Endothelial cell of umbilical vein (primary cell): ENCODE results near the gene PDE8B. TPM values are rescaled to one million over a fixed set of nuclear protein-coding genes. Genes with fewer than 3 reads are reported as not detected.

Experiments
- BruUV-seq: library from RNA; stranded (reverse); fragments of 400-500 nt; replicated peaks from 2 replicates; lab custom pipeline; 2021; lab: Mats Ljungman, UMichigan
- CTCF ChIA-PET: fragments of 300-600, 350-600 bp; sonication (Branson Sonifier 250); formaldehyde crosslinking; loops from one replicate; lab custom pipeline; 2021; ENCODE audit warnings: antibody characterized with exemption, inconsistent platforms; lab: Charles Lee
- POLR2A ChIA-PET: fragments of 300-600, 350-600 bp; sonication (Branson Sonifier 250); formaldehyde crosslinking; loops from one replicate; lab custom pipeline; 2021; ENCODE audit warnings: antibody characterized with exemption, inconsistent platforms; lab: Charles Lee
- DNase-seq: peaks from one replicate; pipeline ENCODE4 v3.0.0-alpha.2; 2011; ENCODE audit warnings: low read depth, low spot score
- FAIRE-seq: peaks from 2 replicates; lab custom pipeline; 2011; peaks lifted over from hg19 to GRCh38; lab: Jason Lieb, UNC
- H2AFZ ChIP-seq: 2 replicates; pipeline ENCODE4 v1.6.0; 2012; ENCODE audit warnings: low read depth, low read length, control low read depth, inconsistent platforms
- H3K27ac ChIP-seq: 2 replicates; pipeline ENCODE4 v1.5.1; 2011; ENCODE audit warnings: low read depth, mild to moderate bottlenecking, control low read depth, low read length, moderate library complexity; ENCODE audit not compliant: insufficient read depth
- H3K27me3 ChIP-seq, 2 experiments: 2 replicates each; pipeline versions ENCODE4 v1.6.0 to v1.6.1; 2011; ENCODE audit warnings: low read length in 2 of 2, mixed read lengths in 1 of 2; ENCODE audit not compliant: control insufficient read depth in 2 of 2, insufficient read depth in 2 of 2
- H3K36me3 ChIP-seq, 2 experiments: 2 replicates in 1 of 2; 3 replicates in 1 of 2; pipeline ENCODE4 v1.5.1; 2011; ENCODE audit warnings: low read length in 2 of 2, mild to moderate bottlenecking in 1 of 2, moderate library complexity in 1 of 2; ENCODE audit not compliant: control insufficient read depth in 2 of 2, insufficient read depth in 2 of 2; ENCODE audit errors: extremely low read depth in 1 of 2
- H3K4me1 ChIP-seq: 3 replicates; pipeline ENCODE4 v1.5.1; 2011; ENCODE audit warnings: mild to moderate bottlenecking, low read length; ENCODE audit not compliant: control insufficient read depth, insufficient read depth; ENCODE audit errors: extremely low read depth
- H3K4me2 ChIP-seq: 2 replicates; pipeline ENCODE4 v1.6.1; 2011; ENCODE audit warnings: low read length, control low read depth, mixed read lengths; ENCODE audit not compliant: insufficient read depth
- H3K4me3 ChIP-seq, 3 experiments: fragments of 200-600 bp in 1 of 3; sonication (generic), shearing (Covaris generic) in 1 of 3; replicated peaks in 1 of 3; 2 replicates each; pipeline ENCODE4 v1.5.1; 2011 to 2016; ENCODE audit warnings: control low read depth in 3 of 3, low read length in 3 of 3, mild to moderate bottlenecking in 2 of 3, inconsistent platforms in 1 of 3, low read depth in 1 of 3, moderate library complexity in 1 of 3; ENCODE audit not compliant: insufficient read depth in 1 of 3
- H3K79me2 ChIP-seq: 2 replicates; pipeline ENCODE4 v1.6.0; 2012; ENCODE audit warnings: low read length, inconsistent platforms; ENCODE audit not compliant: control insufficient read depth, insufficient read depth
- H3K9ac ChIP-seq: replicated peaks from 2 replicates; pipeline ENCODE3; 2011; ENCODE audit warnings: low read length, control low read depth; ENCODE audit not compliant: insufficient read depth; ENCODE audit errors: extremely low read depth
- H3K9me1 ChIP-seq: replicated peaks from 3 replicates; pipeline ENCODE4 v1.6.0; 2011; ENCODE audit warnings: mild to moderate bottlenecking, low read length; ENCODE audit not compliant: control insufficient read depth, insufficient read depth; ENCODE audit errors: extremely low read depth
- H3K9me3 ChIP-seq: replicated peaks from 2 replicates; pipeline ENCODE4 v1.5.1; 2012; ENCODE audit warnings: low read length, inconsistent platforms; ENCODE audit not compliant: control insufficient read depth, insufficient read depth
- H4K20me1 ChIP-seq: replicated peaks from 2 replicates; pipeline ENCODE3; 2011; ENCODE audit warnings: mild to moderate bottlenecking, low read length; ENCODE audit not compliant: control insufficient read depth, insufficient read depth; ENCODE audit errors: extremely low read depth
- EZH2 ChIP-seq: IDR thresholded peaks from 2 replicates; pipeline ENCODE4 v1.6.1; 2012; ENCODE audit warnings: borderline replicate concordance, low read depth, mild to moderate bottlenecking, moderate library complexity, low read length, inconsistent platforms; ENCODE audit not compliant: severe bottlenecking
- FOS ChIP-seq: IDR thresholded peaks from 2 replicates; pipeline ENCODE4 v1.6.1; 2011; ENCODE audit warnings: mild to moderate bottlenecking, low read length, moderate library complexity, borderline replicate concordance; ENCODE audit not compliant: insufficient read depth
- GATA2 ChIP-seq: IDR thresholded peaks from 2 replicates; pipeline ENCODE4 v1.7.0; 2011; ENCODE audit warnings: low read depth, mild to moderate bottlenecking, moderate library complexity, mixed read lengths, low read length; ENCODE audit not compliant: insufficient read length, insufficient read depth
- JUN ChIP-seq: IDR thresholded peaks from 2 replicates; pipeline ENCODE4 v1.6.1; 2011; ENCODE audit warnings: borderline replicate concordance, low read depth; ENCODE audit not compliant: insufficient read length, insufficient read depth
- MYC ChIP-seq: IDR thresholded peaks from one replicate; pipeline ENCODE4 v1.6.1; 2011; ENCODE audit warnings: mild to moderate bottlenecking, low read depth, low read length
- POLR2A ChIP-seq: IDR thresholded peaks from 2 replicates; pipeline ENCODE4 v1.6.1; 2012; ENCODE audit warnings: low read depth, mild to moderate bottlenecking, control low read depth, low read length
- POLR2AphosphoS5 ChIP-seq: IDR thresholded peaks from 2 replicates; pipeline ENCODE4 v1.6.1; 2012; ENCODE audit warnings: low read depth, mild to moderate bottlenecking, control low read depth, low read length, moderate library complexity; ENCODE audit not compliant: insufficient read depth
- dilution Hi-C: fragments of 300-500 bp; cut with MboI; formaldehyde crosslinking; loops from one replicate; pipeline ENCODE4 v1.15.0; 2019; ENCODE audit warnings: low sequenced_read_pairs; ENCODE audit not compliant: extremely low pct_ligation_motif_present
- intact Hi-C: fragments of 100-400 bp; cut with micrococcal nuclease; formaldehyde crosslinking; loops from one replicate; pipeline ENCODE4 v1.10.0; 2022
- polyA plus RNA-seq, 4 experiments: library from polyadenylated mRNA; depleted of rRNA in 3 of 4; stranded (reverse) in 3 of 4; unstranded in 1 of 4; fragments of >200 nt; gene quantifications; 2 replicates each; pipeline versions ENCODE4 v1.2.1 to v1.2.3, GENCODE V29; 2011 to 2012; ENCODE audit warnings: missing spikeins in 1 of 4
- total RNA-seq: library from RNA; stranded (reverse); gene quantifications from 2 replicates; pipeline ENCODE4 v1.2.3, GENCODE V29; 2021
- TF ChIP-seq, protein P1 (sequence below): IDR thresholded peaks from 2 replicates; pipeline ENCODE4 v1.6.1; 2011; ENCODE audit not compliant: insufficient read depth, insufficient read length
- TF ChIP-seq, protein P2 (sequence below), 2 donors: IDR thresholded peaks; 1 replicate in 1 of 2; 2 replicates in 1 of 2; pipeline ENCODE4 v1.5.1; 2011; ENCODE audit warnings: low read length in 2 of 2, mild to moderate bottlenecking in 2 of 2, moderate library complexity in 2 of 2, control low read depth in 1 of 2, inconsistent platforms in 1 of 2, low read depth in 1 of 2; ENCODE audit not compliant: insufficient read depth in 1 of 2; ENCODE audit errors: extremely low read depth in 1 of 2

The PDE8B gene
- total and polyA plus RNA-seq, 2 donors (not counting 3 experiments of a cell fraction or from before 2014, with no cell fraction given) = not detected

- no peak for FAIRE-seq
- H3K27me3 ChIP-seq = peaks cover 1 to 4% of the 10 kb centered on the region in 2 experiments
- ChIA-PET POLR2A (no interaction called here), CTCF (no interaction called here)
- no peaks in the 10 kb centered on the region for H3K36me3 ChIP-seq
- H4K20me1 ChIP-seq = no peaks in the 10 kb centered on the region
- no peak overlapping the region for H3K4me2 ChIP-seq
- no peak for DNase-seq
- H3K79me2 ChIP-seq = no peaks in the 10 kb centered on the region
- TF ChIP-seq POLR2A = no peak
- TF ChIP-seq, protein P1, sequence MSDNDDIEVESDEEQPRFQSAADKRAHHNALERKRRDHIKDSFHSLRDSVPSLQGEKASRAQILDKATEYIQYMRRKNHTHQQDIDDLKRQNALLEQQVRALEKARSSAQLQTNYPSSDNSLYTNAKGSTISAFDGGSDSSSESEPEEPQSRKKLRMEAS = no peak
- TF ChIP-seq POLR2AphosphoS5 = no peak
- no peak overlapping the region for H3K4me3 ChIP-seq
- no peak overlapping the region for H2AFZ ChIP-seq
- intact Hi-C loops = no loop called here
- no peak overlapping the region for H3K27ac ChIP-seq
- dilution Hi-C loops = no loop called here
- H3K4me1 ChIP-seq = no peaks in the 10 kb centered on the region
- H3K9me1 ChIP-seq = no peaks in the 10 kb centered on the region
- H3K9me3 ChIP-seq = no peaks in the 10 kb centered on the region
- BruUV-seq = no TSS peak
- H3K9ac ChIP-seq = no peak overlapping the region
Measured at GRCh38 chr5:77347435-77348098, 137.1 kb downstream of the PDE8B start.

- Histone ChIP-seq H3K79me2 (no peaks in the 10 kb centered on the region), H3K4me3 (no peak overlapping the region), H2AFZ (no peak overlapping the region), H3K4me2 (no peak overlapping the region), H3K27me3 (peaks cover 0 to 3% of the 10 kb centered on the region in 2 experiments), H3K9me3 (no peaks in the 10 kb centered on the region), H3K4me1 (no peaks in the 10 kb centered on the region), H3K9me1 (no peaks in the 10 kb centered on the region), H3K27ac (no peak overlapping the region), H3K36me3 (no peaks in the 10 kb centered on the region), H3K9ac (no peak overlapping the region), H4K20me1 (no peaks in the 10 kb centered on the region)
- intact Hi-C loops = no loop called here
- ChIA-PET POLR2A (no interaction called here), CTCF (interaction anchor here (1.2 kb wide), 1 partner anchor 11 kb away, joined by 3 read pairs; no protein-coding TSS in a partner anchor)
- FAIRE-seq (no peak), DNase-seq (no peak)
- dilution Hi-C loops = no loop called here
- TF ChIP-seq GATA2 (no peak), POLR2A (no peak), FOS (no peak), EZH2 (no peak), POLR2AphosphoS5 (no peak), MYC (no peak), JUN (no peak)
- TF ChIP-seq, protein P1 = no peak
- TF ChIP-seq, protein P2, sequence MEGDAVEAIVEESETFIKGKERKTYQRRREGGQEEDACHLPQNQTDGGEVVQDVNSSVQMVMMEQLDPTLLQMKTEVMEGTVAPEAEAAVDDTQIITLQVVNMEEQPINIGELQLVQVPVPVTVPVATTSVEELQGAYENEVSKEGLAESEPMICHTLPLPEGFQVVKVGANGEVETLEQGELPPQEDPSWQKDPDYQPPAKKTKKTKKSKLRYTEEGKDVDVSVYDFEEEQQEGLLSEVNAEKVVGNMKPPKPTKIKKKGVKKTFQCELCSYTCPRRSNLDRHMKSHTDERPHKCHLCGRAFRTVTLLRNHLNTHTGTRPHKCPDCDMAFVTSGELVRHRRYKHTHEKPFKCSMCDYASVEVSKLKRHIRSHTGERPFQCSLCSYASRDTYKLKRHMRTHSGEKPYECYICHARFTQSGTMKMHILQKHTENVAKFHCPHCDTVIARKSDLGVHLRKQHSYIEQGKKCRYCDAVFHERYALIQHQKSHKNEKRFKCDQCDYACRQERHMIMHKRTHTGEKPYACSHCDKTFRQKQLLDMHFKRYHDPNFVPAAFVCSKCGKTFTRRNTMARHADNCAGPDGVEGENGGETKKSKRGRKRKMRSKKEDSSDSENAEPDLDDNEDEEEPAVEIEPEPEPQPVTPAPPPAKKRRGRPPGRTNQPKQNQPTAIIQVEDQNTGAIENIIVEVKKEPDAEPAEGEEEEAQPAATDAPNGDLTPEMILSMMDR (IDR thresholded peaks at IDR 0.05; ENCODE audit: extremely low read depth in 1 of 2, insufficient read depth in 1 of 2, low read depth in 1 of 2, low read length in 2 of 2) = no peak
- no TSS peak for BruUV-seq
Measured at GRCh38 chr5:77353251-77353650, 142.8 kb downstream of the PDE8B start.
